IMR-90 (cell line): Measurements from ENCODE around the gene EDEM3. TPM values are rescaled to one million over a fixed set of nuclear protein-coding genes. Genes with fewer than 3 reads are reported as not detected.

Experiments used
- ATAC-seq: fragments of 200-7000 bp; cut with Tn5 transposase; 2 replicates; pipeline ENCODE4 v1.9.1; 2020; ENCODE audit warnings: low read depth, mild to moderate bottlenecking, moderate library complexity
- BruUV-seq: library from RNA; stranded (reverse); fragments of 400-500 nt; replicated peaks from 2 replicates; lab custom pipeline; 2021; lab: Mats Ljungman, UMichigan
- CTCF ChIA-PET: fragments of 300-600 bp; formaldehyde crosslinking; extraction: SDS; loops from one replicate; lab custom pipeline; 2021; ENCODE audit warnings: antibody characterized with exemption; lab: Yijun Ruan, JAX
- POLR2A ChIA-PET: fragments of 300-600 bp; sonication (Branson Sonifier 250); formaldehyde crosslinking; loops from one replicate; lab custom pipeline; 2022; ENCODE audit warnings: antibody characterized with exemption; ENCODE audit not compliant: unreplicated experiment; lab: Charles Lee
- DNase-seq: peaks from one replicate; pipeline ENCODE4 v3.0.0; 2013
- H2AFZ ChIP-seq: replicated peaks from 2 replicates; pipeline ENCODE3; 2013; ENCODE audit warnings: low read length, mild to moderate bottlenecking; ENCODE audit not compliant: poor library complexity
- H2AK5ac ChIP-seq: 2 replicates; pipeline ENCODE4 v1.6.1; 2013; ENCODE audit warnings: low read depth, low read length, inconsistent platforms
- H2AK9ac ChIP-seq: replicated peaks from 2 replicates; pipeline ENCODE3; 2013; ENCODE audit warnings: mild to moderate bottlenecking, low read depth, low read length, moderate library complexity; ENCODE audit not compliant: poor library complexity
- H2BK120ac ChIP-seq: 2 replicates; pipeline ENCODE4 v1.6.1; 2013; ENCODE audit warnings: low read depth, low read length, inconsistent platforms
- H2BK15ac ChIP-seq: 3 replicates; pipeline ENCODE4 v1.6.1; 2013; ENCODE audit warnings: low read depth, low read length, inconsistent platforms
- H2BK20ac ChIP-seq: 2 replicates; pipeline ENCODE4 v1.6.1; 2013; ENCODE audit warnings: low read depth, mild to moderate bottlenecking, inconsistent platforms, low read length, moderate library complexity
- H2BK5ac ChIP-seq: 2 replicates; pipeline ENCODE4 v1.6.1; 2013; ENCODE audit warnings: mild to moderate bottlenecking, low read depth, low read length, inconsistent platforms; ENCODE audit not compliant: poor library complexity, severe bottlenecking
- H3K14ac ChIP-seq: replicated peaks from 2 replicates; pipeline ENCODE4 v1.6.1; 2013; ENCODE audit warnings: low read depth, low read length, inconsistent platforms
- H3K18ac ChIP-seq: 2 replicates; pipeline ENCODE4 v1.6.1; 2013; ENCODE audit warnings: low read depth, low read length, control low read depth
- H3K23ac ChIP-seq: 2 replicates; pipeline ENCODE4 v1.6.1; 2013; ENCODE audit warnings: low read depth, low read length, inconsistent platforms
- H3K27ac ChIP-seq: 2 replicates; pipeline ENCODE4 v1.5.1; 2013; ENCODE audit warnings: mild to moderate bottlenecking, control low read depth, low read length; ENCODE audit not compliant: insufficient read depth
- H3K27me3 ChIP-seq: 2 replicates; pipeline ENCODE4 v1.6.1; 2013; ENCODE audit warnings: low read length; ENCODE audit not compliant: control insufficient read depth, insufficient read depth
- H3K36me3 ChIP-seq: 2 replicates; pipeline ENCODE4 v1.6.1; 2013; ENCODE audit warnings: low read length, mixed read lengths; ENCODE audit not compliant: control insufficient read depth, insufficient read depth
- H3K4ac ChIP-seq: 2 replicates; pipeline ENCODE4 v1.6.1; 2013; ENCODE audit warnings: low read depth, low read length, inconsistent platforms
- H3K4me1 ChIP-seq: 2 replicates; pipeline ENCODE4 v1.6.1; 2013; ENCODE audit warnings: low read length, mixed read lengths; ENCODE audit not compliant: control insufficient read depth, insufficient read depth
- H3K4me2 ChIP-seq: 2 replicates; pipeline ENCODE4 v1.6.1; 2013; ENCODE audit warnings: low read depth, mild to moderate bottlenecking, control low read depth, low read length, moderate library complexity
- H3K4me3 ChIP-seq: 2 replicates; pipeline ENCODE4 v1.5.1; 2013; ENCODE audit warnings: low read depth, mild to moderate bottlenecking, control low read depth, low read length, moderate library complexity; ENCODE audit not compliant: insufficient read depth
- H3K56ac ChIP-seq: 2 replicates; pipeline ENCODE4 v1.6.1; 2013; ENCODE audit warnings: low read length, inconsistent platforms; ENCODE audit not compliant: insufficient read depth; ENCODE audit errors: extremely low read depth
- H3K79me1 ChIP-seq, 2 experiments: 2 replicates each; pipeline ENCODE4 v1.6.1; 2013; ENCODE audit warnings: low read length in 2 of 2, inconsistent platforms in 1 of 2, low read depth in 1 of 2
- H3K9ac ChIP-seq: 2 replicates; pipeline ENCODE4 v1.6.1; 2013; ENCODE audit warnings: low read depth, low read length, control low read depth
- H3K9me1 ChIP-seq: 2 replicates; pipeline ENCODE4 v1.6.1; 2013; ENCODE audit warnings: low read length, inconsistent platforms; ENCODE audit not compliant: insufficient read depth
- H3K9me3 ChIP-seq: 2 replicates; pipeline ENCODE4 v1.6.1; 2013; ENCODE audit warnings: low read length; ENCODE audit not compliant: control insufficient read depth, insufficient read depth
- H4K20me1 ChIP-seq: 2 replicates; pipeline ENCODE4 v1.6.1; 2013; ENCODE audit warnings: low read length, inconsistent platforms; ENCODE audit not compliant: insufficient read depth
- H4K5ac ChIP-seq: 2 replicates; pipeline ENCODE4 v1.6.1; 2013; ENCODE audit warnings: mild to moderate bottlenecking, low read depth, low read length, control low read depth
- H4K8ac ChIP-seq, 2 experiments: 2 replicates each; pipeline ENCODE4 v1.6.1; 2013; ENCODE audit warnings: low read depth in 2 of 2, low read length in 2 of 2, control low read depth in 1 of 2, inconsistent platforms in 1 of 2
- H4K91ac ChIP-seq: 2 replicates; pipeline ENCODE4 v1.6.1; 2013; ENCODE audit warnings: low read depth, low read length, inconsistent platforms; ENCODE audit not compliant: insufficient read depth
- CEBPB ChIP-seq: IDR thresholded peaks from 2 replicates; pipeline ENCODE4 v1.6.1; 2012; ENCODE audit warnings: low read depth, low read length, improper control_type of control experiment
- FOS ChIP-seq: fragments of 150-350 bp; IDR thresholded peaks from 2 replicates; pipeline ENCODE4 v1.6.1; 2016; ENCODE audit warnings: low read depth, low read length
- MAFK ChIP-seq: IDR thresholded peaks from 2 replicates; pipeline ENCODE4 v1.6.1; 2012; ENCODE audit warnings: low read depth, low read length, improper control_type of control experiment
- RCOR1 ChIP-seq: IDR thresholded peaks from 2 replicates; pipeline ENCODE4 v1.6.1; 2012; ENCODE audit warnings: mild to moderate bottlenecking, low read length, improper control_type of control experiment; ENCODE audit not compliant: insufficient replicate concordance
- USF2 ChIP-seq: fragments of 150-350 bp; IDR thresholded peaks from 2 replicates; pipeline ENCODE4 v1.6.1; 2017; ENCODE audit warnings: mild to moderate bottlenecking, antibody characterized with exemption, low read length, low read depth
- WGBS, 2 experiments: methylation state at CpG; one replicate each; pipeline versions ENCODE4 v1.1.5 to v1.1.7; 2013; ENCODE audit warnings: missing lambda C conversion rate in 2 of 2; ENCODE audit not compliant: insufficient read length in 1 of 2; ENCODE audit errors: extremely low coverage in 2 of 2; 5-methylcytosine and 5-hydroxymethylcytosine counted together
- dilution Hi-C: fragments of 300-500 bp; cut with HindIII; formaldehyde crosslinking; loops from one replicate; pipeline ENCODE4 v1.14.3; 2018; ENCODE audit warnings: low sequenced_read_pairs; ENCODE audit not compliant: unreplicated experiment
- in situ Hi-C: fragments of 300-500 bp; cut with MboI; formaldehyde crosslinking; loops from 3 replicates; pipeline ENCODE4 v1.14.3; 2019; ENCODE audit warnings: low sequenced_read_pairs, inconsistent platforms, mixed read lengths
- intact Hi-C: fragments of 100-400 bp; cut with micrococcal nuclease; formaldehyde crosslinking; loops from 2 replicates; pipeline ENCODE4 v1.10.0; 2022
- polyA plus RNA-seq, 3 experiments: library from polyadenylated mRNA; depleted of rRNA; stranded (reverse); fragments of >200 nt; gene quantifications; 2 replicates each; pipeline ENCODE4 v1.2.3, GENCODE V29; 2012; ENCODE audit warnings: low replicate concordance in 1 of 3
- total RNA-seq: library from RNA; depleted of rRNA; stranded (reverse); fragments of >200 nt; gene quantifications from 2 replicates; pipeline ENCODE4 v1.2.3, GENCODE V29; 2012

EDEM3 gene
- total and polyA plus RNA-seq, 2 of the 4 experiments (the other 2 are of a cell fraction): 17.5 to 29.9 TPM

DNA sequence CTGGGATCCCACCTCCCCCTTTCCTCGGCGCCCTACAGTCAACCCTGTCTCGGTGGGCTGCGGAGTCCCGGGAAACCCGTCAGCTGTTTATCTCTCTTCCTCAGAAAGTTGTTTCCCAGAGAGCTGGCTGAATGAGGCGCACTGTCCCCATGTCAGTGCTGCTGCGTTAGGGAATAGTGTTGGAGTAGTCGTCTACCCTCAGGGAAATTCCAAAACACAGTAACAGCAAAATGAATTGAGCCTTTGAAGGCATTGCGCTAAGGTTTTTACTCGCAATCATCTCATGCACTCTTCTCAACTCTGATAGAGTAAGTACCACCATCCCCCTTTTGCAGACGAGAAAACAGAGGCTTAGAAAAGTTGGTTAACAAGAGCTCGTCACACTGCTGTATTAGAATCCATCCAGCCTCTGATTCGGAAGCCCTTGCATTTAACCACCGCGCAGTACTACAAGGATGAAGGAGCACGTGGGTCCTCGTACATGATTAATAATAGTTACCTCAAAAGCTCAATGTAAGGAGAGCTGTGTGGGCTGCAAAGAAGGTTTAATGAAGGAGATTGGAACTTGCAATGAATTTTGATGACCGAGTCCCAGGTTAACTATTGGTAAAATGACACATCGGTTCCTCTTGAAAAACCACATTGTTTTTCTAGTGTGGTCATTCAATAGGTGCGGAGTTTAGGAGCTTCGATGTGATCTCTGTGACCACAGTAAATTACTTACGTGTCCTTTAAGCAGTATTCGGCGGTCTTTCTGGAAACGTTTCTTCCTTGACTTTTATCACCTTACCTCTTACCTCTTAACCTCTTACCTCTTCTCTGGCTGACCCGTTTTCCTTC, 788 bp upstream of the EDEM3 start:
- H3K79me1 ChIP-seq: peaks cover 0 to 20% of the 10 kb centered on the region in 2 experiments; a peak in 2 of 4 replicates
- peak overlapping the region; percentile 77 for H2BK5ac ChIP-seq
- no TSS peak for BruUV-seq
- no peaks in the 10 kb centered on the region for H3K4me1 ChIP-seq
- H2BK15ac ChIP-seq: 0 out of 3 replicates have a peak overlapping the region, but pooled peaks have one; percentile 42
- peak overlapping the region; percentile 78 for H3K9ac ChIP-seq
- H4K20me1 ChIP-seq: peaks cover 5% of the 10 kb centered on the region; the same call in 1 of the 2 replicates
- H3K9me3 ChIP-seq: no peaks in the 10 kb centered on the region
- peak overlapping the region; percentile 99 for H2AFZ ChIP-seq
- peak overlapping the region; percentile 63 for H2BK120ac ChIP-seq
- H2BK20ac ChIP-seq: peak overlapping the region; percentile 29
- peak overlapping the region; percentile 97 for H2AK9ac ChIP-seq
- ATAC-seq: peak; percentile 21
- CTCF ChIA-PET: no interaction called here
- peak overlapping the region; percentile 76 for H4K91ac ChIP-seq
- peak overlapping the region; percentile 92 for H3K23ac ChIP-seq
- H3K27me3 ChIP-seq: no peaks in the 10 kb centered on the region
- H3K18ac ChIP-seq: peak overlapping the region; percentile 16
- in situ Hi-C loops (no loop called here), intact Hi-C loops (loop anchor here (5.0 kb wide), 1 partner anchor 37 kb away; no protein-coding TSS in a partner anchor), dilution Hi-C loops (no loop called here)
- peak overlapping the region; percentile 88 for H3K4me2 ChIP-seq
- TF ChIP-seq CEBPB: no peak
- peak; percentile 49; the same call in 1 of the 2 replicates for TF ChIP-seq USF2
- no peak for TF ChIP-seq MAFK
- TF ChIP-seq FOS: no peak
- TF ChIP-seq RCOR1: peak; percentile 25
- H4K5ac ChIP-seq: peak overlapping the region; percentile 40; the same call in 1 of the 2 replicates
- no peaks in the 10 kb centered on the region for H3K9me1 ChIP-seq
- WGBS, 2 experiments: 17 to 100% methylated on average over 1 to 6 of the region's 27 CpGs
- H2AK5ac ChIP-seq: no peak overlapping the region; the same call in 1 of the 2 replicates
- peak overlapping the region; percentile 85 to 92 for H4K8ac ChIP-seq
- peak overlapping the region; percentile 73 for H3K27ac ChIP-seq
- H3K36me3 ChIP-seq: no peaks in the 10 kb centered on the region
- POLR2A ChIA-PET: no interaction called here
- peak overlapping the region; percentile 69 for H3K4ac ChIP-seq
- H3K56ac ChIP-seq: peak overlapping the region; percentile 84
- no peak for DNase-seq
- H3K14ac ChIP-seq: peak overlapping the region; percentile 90
- peak overlapping the region; percentile 70 for H3K4me3 ChIP-seq
